Measurements from ENCODE around the gene ZNG1F. TPM values are rescaled to one million over a fixed set of nuclear protein-coding genes. Genes with fewer than 3 reads are reported as not detected.
"Not testable (repeated sequence)": the region's sequence is repeated elsewhere in the genome, so short reads cannot be mapped to it uniquely, and the experiment has no call there.

Gene ZNG1F
- total RNA-seq, 1 donor from 2014 or later = 15.8 TPM

- not testable (repeated sequence) for H3K36me3 Mint-ChIP-seq (ENCODE audit: insufficient read depth); H3K9me3 Mint-ChIP-seq (ENCODE audit: low read depth); H3K27me3 Mint-ChIP-seq; H3K27ac Mint-ChIP-seq; DNase-seq (ENCODE audit: low spot score, unreplicated experiment); H3K4me1 Mint-ChIP-seq (ENCODE audit: low read depth); H3K4me3 Mint-ChIP-seq (ENCODE audit: low read depth)
These were observed 39.0 kb downstream of the ZNG1F start for GRCh38 chr9:41150116-41150515.

GRCh38 chr9:41141878-41142277, 47.2 kb downstream of the ZNG1F start:
- not testable (repeated sequence) for H3K27ac Mint-ChIP-seq; H3K4me1 Mint-ChIP-seq (ENCODE audit: low read depth); H3K36me3 Mint-ChIP-seq (ENCODE audit: insufficient read depth); H3K4me3 Mint-ChIP-seq (ENCODE audit: low read depth); DNase-seq (ENCODE audit: low spot score, unreplicated experiment); H3K9me3 Mint-ChIP-seq (ENCODE audit: low read depth); H3K27me3 Mint-ChIP-seq

GRCh38 chr9:41128581-41128980, 60.5 kb downstream of the ZNG1F start, which contains the start of gene FOXD4L6:
Gene FOXD4L6 (minus strand): TSS chr9:41128681. CDS start chr9:41128383, 298 bp downstream.
- not testable (repeated sequence) for H3K27me3 Mint-ChIP-seq; H3K4me3 Mint-ChIP-seq (ENCODE audit: low read depth); H3K9me3 Mint-ChIP-seq (ENCODE audit: low read depth); H3K4me1 Mint-ChIP-seq (ENCODE audit: low read depth); DNase-seq (ENCODE audit: low spot score, unreplicated experiment); H3K36me3 Mint-ChIP-seq (ENCODE audit: insufficient read depth); H3K27ac Mint-ChIP-seq

- H3K4me3 Mint-ChIP-seq (ENCODE audit: low read depth); H3K4me1 Mint-ChIP-seq (ENCODE audit: low read depth); DNase-seq (ENCODE audit: low spot score, unreplicated experiment); H3K36me3 Mint-ChIP-seq (ENCODE audit: insufficient read depth); H3K27ac Mint-ChIP-seq; H3K27me3 Mint-ChIP-seq; H3K9me3 Mint-ChIP-seq (ENCODE audit: low read depth): not testable (repeated sequence)
These were observed 62.2 kb downstream of the ZNG1F start for GRCh38 chr9:41126746-41127446.

GRCh38 chr9:41125936-41126335, 63.2 kb downstream of the ZNG1F start:
- not testable (repeated sequence) for H3K27me3 Mint-ChIP-seq; H3K4me1 Mint-ChIP-seq (ENCODE audit: low read depth); DNase-seq (ENCODE audit: low spot score, unreplicated experiment); H3K9me3 Mint-ChIP-seq (ENCODE audit: low read depth); H3K4me3 Mint-ChIP-seq (ENCODE audit: low read depth); H3K36me3 Mint-ChIP-seq (ENCODE audit: insufficient read depth); H3K27ac Mint-ChIP-seq

- not testable (repeated sequence) for H3K4me3 Mint-ChIP-seq (ENCODE audit: low read depth); H3K9me3 Mint-ChIP-seq (ENCODE audit: low read depth); H3K27ac Mint-ChIP-seq; H3K4me1 Mint-ChIP-seq (ENCODE audit: low read depth); DNase-seq (ENCODE audit: low spot score, unreplicated experiment); H3K36me3 Mint-ChIP-seq (ENCODE audit: insufficient read depth); H3K27me3 Mint-ChIP-seq
These were observed 63.9 kb downstream of the ZNG1F start for GRCh38 chr9:41125109-41125658.

- H3K4me1 Mint-ChIP-seq (ENCODE audit: low read depth); H3K27me3 Mint-ChIP-seq; H3K27ac Mint-ChIP-seq; H3K4me3 Mint-ChIP-seq (ENCODE audit: low read depth); H3K9me3 Mint-ChIP-seq (ENCODE audit: low read depth); H3K36me3 Mint-ChIP-seq (ENCODE audit: insufficient read depth); DNase-seq (ENCODE audit: low spot score, unreplicated experiment): not testable (repeated sequence)
These were observed 64.6 kb downstream of the ZNG1F start for GRCh38 chr9:41124250-41125108.

- not testable (repeated sequence) for H3K27ac Mint-ChIP-seq; H3K27me3 Mint-ChIP-seq; H3K4me3 Mint-ChIP-seq (ENCODE audit: low read depth); H3K4me1 Mint-ChIP-seq (ENCODE audit: low read depth); H3K36me3 Mint-ChIP-seq (ENCODE audit: insufficient read depth); H3K9me3 Mint-ChIP-seq (ENCODE audit: low read depth); DNase-seq (ENCODE audit: low spot score, unreplicated experiment)
These were observed 65.3 kb downstream of the ZNG1F start for GRCh38 chr9:41123812-41124211.

- not testable (repeated sequence) for H3K4me1 Mint-ChIP-seq (ENCODE audit: low read depth); H3K9me3 Mint-ChIP-seq (ENCODE audit: low read depth); H3K27me3 Mint-ChIP-seq; H3K27ac Mint-ChIP-seq; H3K36me3 Mint-ChIP-seq (ENCODE audit: insufficient read depth); H3K4me3 Mint-ChIP-seq (ENCODE audit: low read depth); DNase-seq (ENCODE audit: low spot score, unreplicated experiment)
These were observed 65.7 kb downstream of the ZNG1F start for GRCh38 chr9:41123396-41123795.

GRCh38 chr9:41120696-41121095, 68.4 kb downstream of the ZNG1F start:
- H3K27ac Mint-ChIP-seq; H3K4me3 Mint-ChIP-seq (ENCODE audit: low read depth); H3K9me3 Mint-ChIP-seq (ENCODE audit: low read depth); H3K27me3 Mint-ChIP-seq; H3K4me1 Mint-ChIP-seq (ENCODE audit: low read depth); DNase-seq (ENCODE audit: low spot score, unreplicated experiment); H3K36me3 Mint-ChIP-seq (ENCODE audit: insufficient read depth): not testable (repeated sequence)

- H3K36me3 Mint-ChIP-seq (ENCODE audit: insufficient read depth); H3K27me3 Mint-ChIP-seq; H3K4me3 Mint-ChIP-seq (ENCODE audit: low read depth); H3K27ac Mint-ChIP-seq; H3K4me1 Mint-ChIP-seq (ENCODE audit: low read depth); DNase-seq (ENCODE audit: low spot score, unreplicated experiment); H3K9me3 Mint-ChIP-seq (ENCODE audit: low read depth): not testable (repeated sequence)
These were observed 69.4 kb downstream of the ZNG1F start for GRCh38 chr9:41119719-41120118.

- H3K27me3 Mint-ChIP-seq; H3K4me3 Mint-ChIP-seq (ENCODE audit: low read depth); H3K9me3 Mint-ChIP-seq (ENCODE audit: low read depth): not testable (repeated sequence)
These were observed 69.8 kb downstream of the ZNG1F start for GRCh38 chr9:41119311-41119710.

GRCh38 chr9:41113348-41113747, 75.8 kb downstream of the ZNG1F start:
- not testable (repeated sequence) for DNase-seq (ENCODE audit: low spot score, unreplicated experiment); H3K27me3 Mint-ChIP-seq; H3K4me3 Mint-ChIP-seq (ENCODE audit: low read depth); H3K9me3 Mint-ChIP-seq (ENCODE audit: low read depth); H3K4me1 Mint-ChIP-seq (ENCODE audit: low read depth); H3K36me3 Mint-ChIP-seq (ENCODE audit: insufficient read depth); H3K27ac Mint-ChIP-seq

More at GRCh38 chr9:41119311-41119710, 69.8 kb downstream of the ZNG1F start:
- not testable (repeated sequence) for H3K36me3 Mint-ChIP-seq (ENCODE audit: insufficient read depth); H3K27ac Mint-ChIP-seq; DNase-seq (ENCODE audit: low spot score, unreplicated experiment); H3K4me1 Mint-ChIP-seq (ENCODE audit: low read depth)
